ENCODE measurements around the gene TEKT5.
"Not testable (repeated sequence)": the region's sequence is repeated elsewhere in the genome, so short reads cannot be mapped to it uniquely, and the experiment has no call there.

Gene TEKT5

DNA sequence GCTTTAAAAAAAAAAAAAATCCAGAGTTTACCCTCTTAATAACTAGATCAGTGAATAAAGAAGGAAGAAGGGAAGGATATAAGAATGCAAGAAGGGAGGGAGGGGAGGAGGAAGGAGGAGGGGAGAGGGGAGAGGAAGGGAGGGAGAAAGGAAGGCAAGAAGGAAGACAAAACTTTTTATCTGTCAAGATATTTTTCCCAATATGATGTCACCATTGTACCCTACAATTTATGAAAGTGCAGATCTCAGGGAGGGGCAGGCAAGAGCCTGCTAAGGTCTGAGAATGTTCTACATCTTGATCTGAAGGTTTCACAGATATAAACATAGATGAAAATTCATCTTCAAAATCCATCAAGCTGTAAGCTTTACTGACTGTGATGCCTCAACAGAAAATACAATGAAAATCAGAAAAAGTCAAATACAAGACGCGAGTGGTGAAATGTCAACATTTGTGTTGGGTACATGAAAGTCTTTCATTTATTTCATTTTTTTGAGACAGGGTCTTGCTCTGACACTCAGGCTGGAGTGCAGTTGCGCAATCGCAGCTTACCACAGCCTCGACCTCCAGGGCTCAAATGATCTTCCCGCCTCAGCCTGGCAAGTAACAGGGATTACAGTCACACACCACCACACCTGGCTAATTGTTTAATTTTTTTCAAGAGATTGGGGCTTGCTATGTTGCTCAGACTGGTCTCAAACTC, 57.2 kb downstream of the TEKT5 start:
- H3K27ac Mint-ChIP-seq = no peak overlapping the region
- no peak overlapping the region for H3K4me3 Mint-ChIP-seq
- H3K4me1 Mint-ChIP-seq = peaks cover 6% of the 10 kb centered on the region
- H3K36me3 Mint-ChIP-seq = no peaks in the 10 kb centered on the region
- DNase-seq (ENCODE audit: low spot score in 2 of 2) = no peak
- no peak for ATAC-seq
- H3K9me3 Mint-ChIP-seq = no peaks in the 10 kb centered on the region

DNA sequence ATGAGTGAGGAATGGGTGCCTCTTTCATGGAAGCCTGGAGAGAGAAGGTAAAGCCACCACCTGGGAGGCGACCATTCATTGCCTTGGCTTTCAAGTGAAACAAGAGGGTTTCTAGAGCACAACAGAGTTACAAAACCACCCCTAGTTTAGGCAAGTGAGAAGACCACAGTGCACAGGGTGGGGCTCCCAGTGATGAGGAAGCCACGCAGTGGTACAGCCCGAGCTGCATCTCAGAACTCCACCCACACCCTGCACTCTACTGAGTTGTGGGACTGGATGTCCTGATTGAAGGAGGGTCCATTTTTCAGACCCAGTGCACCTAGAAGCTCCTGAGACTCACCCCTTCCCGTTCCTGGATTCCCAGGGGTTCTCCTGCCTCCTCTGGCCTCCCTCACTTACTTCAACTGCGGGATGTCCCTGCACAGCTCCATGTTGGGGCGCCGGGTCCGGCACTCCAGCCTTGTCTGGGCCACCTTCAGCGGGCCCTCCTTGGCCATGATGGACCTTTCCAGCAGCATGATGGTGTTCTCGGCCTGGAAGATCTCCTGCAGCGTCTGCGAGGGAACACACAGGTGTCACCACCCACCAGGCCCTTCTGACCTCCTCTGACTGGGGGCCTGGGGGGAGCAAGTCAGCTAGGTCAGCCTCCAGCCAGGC, 59.2 kb downstream of the TEKT5 start:
- Mint-ChIP-seq H3K9me3 (no peaks in the 10 kb centered on the region), H3K36me3 (no peaks in the 10 kb centered on the region), H3K27ac (no peak overlapping the region), H3K4me1 (peaks cover 6% of the 10 kb centered on the region), H3K4me3 (no peak overlapping the region)
- DNase-seq (ENCODE audit: low spot score in 2 of 2) = no peak
- peak; percentile 13 for ATAC-seq

DNA sequence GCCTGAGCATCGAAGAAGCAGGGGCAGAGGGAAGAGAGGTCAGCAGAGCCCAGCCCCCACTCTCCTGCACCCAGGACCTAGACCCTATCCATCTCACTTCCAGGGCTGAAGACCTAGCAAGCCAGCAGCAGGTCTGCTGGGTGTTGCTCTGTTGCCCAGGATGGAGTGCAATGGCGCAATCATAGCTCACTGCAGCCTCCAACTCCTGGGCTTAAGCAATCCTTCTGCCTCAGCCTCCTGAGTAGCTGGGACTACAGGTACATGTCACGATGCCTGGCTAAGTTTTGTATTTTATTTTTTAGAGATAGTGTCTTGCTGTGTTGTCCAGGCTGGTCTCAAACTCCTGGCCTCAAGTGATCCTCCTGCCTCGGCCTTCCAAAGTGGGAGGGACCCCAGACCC, 61.3 kb downstream of the TEKT5 start:
- not testable (repeated sequence) for H3K27ac Mint-ChIP-seq; H3K9me3 Mint-ChIP-seq; ATAC-seq; H3K36me3 Mint-ChIP-seq; DNase-seq (ENCODE audit: low spot score in 2 of 2); H3K4me1 Mint-ChIP-seq; H3K4me3 Mint-ChIP-seq

DNA sequence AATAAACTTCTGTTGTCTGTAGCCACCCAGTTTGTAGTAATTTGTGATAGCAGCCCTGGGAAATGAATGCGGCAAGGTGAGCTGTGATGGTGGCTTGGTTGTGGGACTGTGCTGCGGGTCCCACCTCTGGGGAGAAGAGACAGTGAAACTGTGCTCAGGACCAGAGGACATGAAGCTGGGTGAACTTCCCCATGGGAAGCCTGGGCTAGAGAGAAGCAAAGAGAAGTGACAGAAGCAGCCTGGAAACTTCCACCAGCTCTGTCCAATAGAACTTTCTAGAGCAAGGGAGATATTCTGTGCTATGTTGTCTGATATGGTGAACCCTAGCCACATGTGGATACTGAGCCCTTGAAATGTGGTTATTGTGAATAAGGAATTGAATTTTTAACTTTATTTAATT, 62.8 kb downstream of the TEKT5 start:
- H3K4me3 Mint-ChIP-seq = no peak overlapping the region
- no peak overlapping the region for H3K27ac Mint-ChIP-seq
- no peaks in the 10 kb centered on the region for H3K36me3 Mint-ChIP-seq
- H3K4me1 Mint-ChIP-seq = peaks cover 6% of the 10 kb centered on the region
- ATAC-seq (no peak), DNase-seq (ENCODE audit: low spot score in 2 of 2) (no peak)
- H3K9me3 Mint-ChIP-seq = no peaks in the 10 kb centered on the region

DNA sequence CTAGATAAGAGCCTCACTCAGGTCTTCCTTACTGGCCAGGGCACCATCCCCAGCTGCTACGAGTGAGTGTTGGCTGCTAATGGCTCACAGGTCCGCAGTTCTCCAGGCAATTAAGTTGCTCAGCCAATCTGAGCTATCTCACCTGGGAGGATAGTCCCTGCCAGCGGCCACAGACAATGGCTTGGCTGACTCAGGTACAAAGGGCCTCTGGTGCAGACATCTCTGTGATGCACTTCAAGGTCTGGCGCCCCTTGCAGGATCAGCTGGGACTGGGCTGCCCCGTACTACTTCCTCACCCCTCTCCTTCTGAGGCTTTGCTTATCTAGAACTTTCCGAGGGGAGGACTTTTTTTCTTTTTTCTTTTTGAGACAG, 65.2 kb downstream of the TEKT5 start:
- no peak for DNase-seq (ENCODE audit: low spot score in 2 of 2)
- H3K4me3 Mint-ChIP-seq = no peak overlapping the region
- no peaks in the 10 kb centered on the region for H3K36me3 Mint-ChIP-seq
- no peak overlapping the region for H3K27ac Mint-ChIP-seq
- no peaks in the 10 kb centered on the region for H3K9me3 Mint-ChIP-seq
- ATAC-seq = no peak
- H3K4me1 Mint-ChIP-seq = no peaks in the 10 kb centered on the region

DNA sequence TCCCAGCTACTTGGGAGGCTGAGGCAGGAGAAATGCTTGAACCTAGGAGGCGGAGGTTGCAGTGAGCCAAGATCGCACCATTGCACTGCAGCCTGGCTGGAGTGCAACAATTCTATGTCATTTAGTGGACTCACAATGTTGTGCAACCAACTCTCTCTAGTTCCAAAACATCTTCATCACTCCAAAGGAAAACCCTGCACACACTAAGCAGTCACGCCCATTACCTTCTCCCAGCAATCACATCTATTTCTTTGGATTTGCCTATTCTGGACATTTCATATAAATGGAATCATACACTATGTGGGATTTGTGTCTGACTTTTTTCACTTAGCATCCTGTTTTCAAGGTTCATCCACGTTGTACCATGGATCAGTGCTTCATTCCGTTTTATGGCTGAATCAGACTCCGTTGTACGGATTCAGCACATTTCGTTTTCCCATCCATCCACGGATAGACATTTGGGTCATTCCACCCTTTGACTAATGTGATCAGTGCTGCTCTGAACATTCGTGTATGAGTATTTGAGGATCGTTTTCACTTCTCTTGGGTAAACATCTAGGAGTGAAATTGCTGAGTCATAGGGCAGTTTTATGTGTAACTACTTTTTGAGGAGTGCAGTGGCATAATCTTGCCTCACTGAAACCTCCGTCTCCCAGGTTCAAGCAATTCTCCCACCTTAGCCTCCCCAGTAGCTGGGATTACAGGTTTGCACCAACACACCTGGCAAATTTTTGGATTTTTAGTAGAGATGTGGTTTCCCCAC, 69.0 kb downstream of the TEKT5 start:
- Mint-ChIP-seq H3K4me1 (no peaks in the 10 kb centered on the region), H3K9me3 (no peaks in the 10 kb centered on the region), H3K27ac (no peak overlapping the region), H3K4me3 (no peak overlapping the region), H3K36me3 (no peaks in the 10 kb centered on the region)
- ATAC-seq (no peak), DNase-seq (ENCODE audit: low spot score in 2 of 2) (no peak)

DNA sequence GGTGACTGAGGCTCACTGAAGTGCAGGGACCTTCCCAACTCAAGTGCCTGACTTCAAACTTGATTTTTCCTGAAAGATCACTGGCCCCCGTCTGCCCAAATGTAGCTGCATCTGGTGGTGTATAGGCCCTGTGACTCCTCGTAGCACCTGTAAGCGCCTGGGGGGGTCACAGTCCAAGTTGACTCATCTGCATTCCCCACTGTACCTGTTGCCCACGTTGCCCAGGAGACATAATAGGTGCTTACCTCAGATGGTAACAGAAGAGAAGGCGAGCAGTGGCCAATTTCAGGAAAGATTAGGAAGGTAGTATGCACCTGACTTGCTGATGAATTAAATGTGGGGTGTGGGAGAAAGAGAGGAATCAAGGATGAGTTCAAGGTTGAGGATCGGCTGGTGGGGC, 70.2 kb downstream of the TEKT5 start:
- H3K9me3 Mint-ChIP-seq = no peaks in the 10 kb centered on the region
- H3K4me3 Mint-ChIP-seq = no peak overlapping the region
- DNase-seq (ENCODE audit: low spot score in 2 of 2) (no peak), ATAC-seq (no peak)
- no peaks in the 10 kb centered on the region for H3K36me3 Mint-ChIP-seq
- H3K27ac Mint-ChIP-seq = no peak overlapping the region
- no peaks in the 10 kb centered on the region for H3K4me1 Mint-ChIP-seq

DNA sequence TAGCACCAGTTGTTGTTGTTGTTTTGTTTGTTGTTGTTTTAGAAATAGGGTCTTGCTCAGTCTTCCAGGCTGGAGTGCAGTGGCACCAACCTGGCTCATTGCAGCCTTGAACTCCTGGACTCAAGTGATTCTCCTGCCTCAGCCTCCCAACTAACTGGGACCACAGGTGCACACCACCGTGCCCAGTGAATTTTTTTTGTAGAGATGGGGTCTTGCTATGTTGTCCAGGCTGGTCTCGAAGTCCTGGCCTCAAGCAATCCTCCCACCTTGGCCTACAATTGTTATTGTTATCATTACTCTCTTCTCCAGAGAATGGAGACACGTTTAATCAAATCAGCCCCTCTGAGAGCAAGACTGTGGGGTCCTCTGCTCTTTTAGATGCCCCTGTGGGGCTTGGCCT, 71.7 kb downstream of the TEKT5 start:
- peaks cover 5% of the 10 kb centered on the region for H3K4me1 Mint-ChIP-seq
- no peaks in the 10 kb centered on the region for H3K36me3 Mint-ChIP-seq
- no peak overlapping the region for H3K27ac Mint-ChIP-seq
- H3K4me3 Mint-ChIP-seq = no peak overlapping the region
- DNase-seq (ENCODE audit: low spot score in 2 of 2) (no peak), ATAC-seq (no peak)
- no peaks in the 10 kb centered on the region for H3K9me3 Mint-ChIP-seq

DNA sequence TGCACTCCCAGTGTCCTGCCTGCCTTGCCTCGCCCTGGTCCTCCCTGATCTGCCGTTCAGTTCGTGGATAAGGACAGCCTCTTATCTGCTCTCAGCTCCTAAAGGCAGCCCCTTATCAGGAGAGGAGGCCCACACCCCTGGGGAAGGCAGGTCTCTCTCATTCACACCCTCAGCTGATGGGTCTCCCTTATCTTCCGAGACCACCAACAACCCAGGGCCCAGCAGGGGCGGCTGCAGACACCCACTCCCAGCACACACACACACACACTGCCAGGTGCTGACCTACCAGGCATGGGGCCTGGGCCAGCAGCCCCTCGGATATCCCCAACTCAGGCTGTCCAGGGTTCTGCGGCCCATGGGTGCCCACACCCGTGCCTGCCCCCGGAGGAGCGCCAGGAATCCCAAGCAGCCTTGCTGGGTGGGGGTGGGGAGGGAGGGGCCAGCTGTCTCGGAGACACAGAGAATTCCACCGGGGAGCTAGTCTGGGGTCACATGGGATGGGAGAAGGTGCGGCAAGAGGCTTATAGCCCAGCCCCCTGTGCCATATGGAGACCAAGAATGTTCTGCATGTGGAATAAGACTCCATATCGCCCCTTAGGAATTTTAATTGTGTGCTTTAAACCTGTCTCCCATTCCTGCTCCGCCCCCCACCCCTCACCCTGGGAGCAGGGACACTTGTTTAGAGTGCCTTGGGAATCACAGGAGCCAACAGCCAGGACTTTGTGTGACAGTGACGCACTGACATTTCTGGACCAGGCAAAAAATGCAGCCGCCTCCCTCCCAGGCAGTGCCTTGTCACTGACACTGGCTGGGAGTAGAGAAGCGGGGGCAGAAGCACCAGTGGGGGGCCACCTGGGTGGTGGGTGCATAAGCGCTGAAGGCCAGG, 72.5 kb downstream of the TEKT5 start:
- Mint-ChIP-seq H3K4me1 (peaks cover 5% of the 10 kb centered on the region), H3K4me3 (no peak overlapping the region), H3K36me3 (no peaks in the 10 kb centered on the region), H3K9me3 (no peaks in the 10 kb centered on the region), H3K27ac (no peak overlapping the region)
- DNase-seq (ENCODE audit: low spot score in 2 of 2) (no peak), ATAC-seq (no peak)

DNA sequence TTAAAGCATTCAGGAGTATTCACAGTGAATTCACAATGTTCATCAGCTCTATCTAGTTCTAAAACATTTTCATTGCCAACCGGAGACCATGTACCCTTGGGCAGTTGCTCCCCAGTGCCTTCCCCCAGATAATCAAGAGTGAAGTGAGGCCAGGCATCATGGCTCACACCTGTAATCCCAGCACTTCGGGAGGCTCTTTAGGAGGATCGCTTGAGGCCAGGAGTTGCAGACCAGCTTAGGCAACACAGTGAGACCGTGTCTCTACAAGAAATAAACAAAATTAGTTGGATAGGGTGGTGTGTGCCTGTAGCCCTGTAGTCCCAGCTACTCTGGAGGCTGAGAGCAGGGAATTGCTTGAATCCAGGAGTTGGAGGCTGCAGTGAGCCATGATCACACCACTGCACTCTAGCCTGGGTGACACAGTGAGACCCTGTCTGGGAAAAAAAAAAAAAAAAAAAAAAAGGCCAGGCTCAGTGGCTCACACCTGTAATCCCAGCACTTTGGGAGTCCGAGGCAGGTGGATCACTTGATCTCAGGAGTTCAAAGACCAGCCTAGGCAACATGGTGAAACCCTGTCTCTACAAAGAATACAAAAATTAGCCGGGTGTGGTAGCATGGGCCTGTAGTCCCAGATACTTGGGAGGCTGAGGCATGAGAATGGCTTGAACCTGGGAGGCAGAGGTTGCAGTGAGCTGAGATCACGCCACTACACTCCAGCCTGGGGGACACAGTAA, 73.3 kb downstream of the TEKT5 start:
- H3K4me3 Mint-ChIP-seq; ATAC-seq; DNase-seq (ENCODE audit: low spot score in 2 of 2); H3K4me1 Mint-ChIP-seq; H3K9me3 Mint-ChIP-seq; H3K36me3 Mint-ChIP-seq; H3K27ac Mint-ChIP-seq: not testable (repeated sequence)

DNA sequence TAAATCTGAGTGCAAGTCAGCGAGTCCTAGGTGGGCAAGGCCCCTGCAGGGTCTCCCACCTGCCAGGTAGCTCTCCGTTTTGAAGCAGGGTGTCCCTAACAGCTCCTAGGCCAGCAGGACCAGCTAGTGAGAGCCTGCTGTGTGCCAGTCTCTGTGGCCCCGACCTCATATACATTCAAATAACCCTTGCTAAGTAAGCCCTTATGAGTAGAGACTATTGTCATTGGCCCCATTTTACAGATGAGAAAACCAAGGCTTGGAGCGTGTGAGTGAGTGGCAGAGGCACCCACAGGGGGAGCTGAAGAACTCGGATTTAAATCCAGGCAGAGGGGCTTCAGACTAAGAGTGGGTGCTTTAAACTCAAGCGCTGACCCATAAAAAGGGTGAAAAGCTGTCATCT, 74.6 kb downstream of the TEKT5 start:
- Mint-ChIP-seq H3K4me1 (peaks cover 5% of the 10 kb centered on the region), H3K27ac (no peak overlapping the region), H3K36me3 (no peaks in the 10 kb centered on the region), H3K9me3 (no peaks in the 10 kb centered on the region), H3K4me3 (no peak overlapping the region)
- no peak for ATAC-seq
- no peak for DNase-seq (ENCODE audit: low spot score in 2 of 2)

DNA sequence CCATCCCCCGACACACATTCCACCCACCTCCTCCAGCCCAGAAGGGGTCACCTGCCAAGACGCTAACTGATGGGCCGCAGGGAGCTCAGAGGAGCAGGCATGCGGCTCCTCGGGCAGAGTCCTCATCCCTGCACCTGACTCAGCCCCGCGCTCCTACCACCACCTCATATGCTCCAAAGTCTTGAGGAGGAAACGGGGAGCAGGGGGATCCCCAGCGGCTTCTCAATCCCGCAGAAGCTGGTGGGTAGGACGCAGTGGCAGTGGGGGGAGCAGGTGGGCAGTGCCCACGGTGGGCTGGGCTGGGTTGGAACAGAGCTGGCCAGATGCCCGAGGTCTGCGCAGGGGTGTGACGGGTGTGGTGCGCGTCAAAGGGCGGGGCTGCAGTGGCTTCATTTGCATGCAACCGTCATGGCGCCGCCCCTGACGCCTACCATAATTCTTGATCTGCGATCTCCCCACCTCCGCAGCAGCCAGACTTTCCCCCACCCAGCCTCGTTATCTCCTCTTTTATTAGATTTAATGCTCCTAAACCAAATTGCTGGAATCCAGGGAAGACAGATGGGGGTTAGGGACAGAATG, 75.4 kb downstream of the TEKT5 start:
- no peak overlapping the region for H3K27ac Mint-ChIP-seq
- H3K9me3 Mint-ChIP-seq = no peaks in the 10 kb centered on the region
- H3K4me3 Mint-ChIP-seq = no peak overlapping the region
- H3K36me3 Mint-ChIP-seq = no peaks in the 10 kb centered on the region
- ATAC-seq = no peak
- H3K4me1 Mint-ChIP-seq = peaks cover 5% of the 10 kb centered on the region
- DNase-seq (ENCODE audit: low spot score in 2 of 2) = no peak

DNA sequence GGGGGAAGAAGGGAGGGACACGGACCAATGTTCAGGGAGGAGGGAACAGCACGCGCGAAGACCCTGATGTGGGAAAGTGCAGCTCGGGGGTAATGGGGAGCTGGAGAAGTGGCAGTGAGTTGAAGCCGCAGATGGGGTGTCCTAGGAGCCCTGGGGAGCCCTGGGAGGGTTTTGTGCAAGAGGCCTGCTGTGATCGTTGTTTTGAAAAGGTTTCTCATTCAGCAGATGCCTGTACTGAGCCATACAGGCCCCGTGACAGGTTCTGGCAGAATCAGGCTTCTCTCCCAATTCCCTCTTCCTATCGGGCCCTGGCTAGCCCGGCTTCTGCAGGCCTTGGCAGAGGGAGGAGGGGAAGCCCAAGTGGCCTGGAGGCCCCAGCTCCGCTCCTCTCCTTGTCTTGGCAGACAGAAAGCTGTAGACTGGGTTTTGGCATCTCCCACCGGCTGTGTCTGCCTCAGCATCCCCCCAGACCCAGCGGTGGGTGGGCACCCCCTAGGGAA, 76.0 kb downstream of the TEKT5 start:
- ATAC-seq (no peak), DNase-seq (ENCODE audit: low spot score in 2 of 2) (no peak)
- H3K9me3 Mint-ChIP-seq = no peaks in the 10 kb centered on the region
- peaks cover 5% of the 10 kb centered on the region for H3K4me1 Mint-ChIP-seq
- H3K27ac Mint-ChIP-seq = no peak overlapping the region
- no peaks in the 10 kb centered on the region for H3K36me3 Mint-ChIP-seq
- no peak overlapping the region for H3K4me3 Mint-ChIP-seq

DNA sequence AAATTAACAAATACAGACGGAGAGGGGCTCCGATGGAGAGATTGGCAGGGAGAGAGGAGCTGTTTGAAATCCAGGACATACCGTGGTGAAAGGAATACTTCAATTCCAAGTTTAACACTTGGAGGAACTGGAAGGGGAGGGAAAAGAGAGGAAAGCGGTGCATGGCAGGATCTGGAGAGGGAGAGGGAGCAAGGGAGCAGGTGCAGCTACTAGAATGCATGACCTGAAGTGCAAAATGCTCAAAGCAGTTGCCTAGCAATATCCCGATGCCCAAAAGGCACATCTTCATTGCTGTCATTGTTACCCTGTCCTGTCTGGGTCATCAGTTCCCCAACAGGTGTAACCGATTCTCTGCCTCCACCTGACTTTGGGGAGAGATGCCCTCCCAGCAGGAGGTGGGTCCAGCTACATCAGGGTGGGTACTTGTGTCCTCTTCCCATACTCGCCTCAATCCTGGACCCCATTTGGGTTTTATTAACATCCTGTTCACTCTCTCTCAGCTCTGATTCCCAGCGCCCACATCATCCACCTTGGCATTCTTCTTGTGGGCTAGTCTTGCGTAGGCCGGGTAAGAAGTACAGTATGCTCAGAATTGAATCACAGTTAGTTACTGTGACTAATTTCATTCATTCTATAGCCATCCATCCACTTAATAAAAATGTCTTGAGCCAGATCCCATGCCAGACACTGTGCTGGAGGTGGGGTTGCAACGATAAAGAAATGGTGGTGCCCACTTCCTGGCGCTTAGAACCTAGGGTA, 76.9 kb downstream of the TEKT5 start:
- Mint-ChIP-seq H3K27ac (no peak overlapping the region), H3K4me1 (peaks cover 5% of the 10 kb centered on the region), H3K9me3 (no peaks in the 10 kb centered on the region), H3K4me3 (no peak overlapping the region), H3K36me3 (no peaks in the 10 kb centered on the region)
- ATAC-seq (no peak), DNase-seq (ENCODE audit: low spot score in 2 of 2) (no peak)

Measured in stimulated activated effector memory CD8-positive, alpha-beta T cell treated with anti-CD3 and anti-CD28 coated beads, Interleukin-12 subunit alpha, Interleukin-12 subunit beta, amount 100 ng/mL, for 72 hours (primary cell).